SK-N-SH treated with all-trans-retinoic acid at 6 μM for 48 hours (cell line): Measurements from ENCODE around the gene CTSK.
"Not testable (repeated sequence)": the region's sequence is repeated elsewhere in the genome, so short reads cannot be mapped to it uniquely, and the experiment has no call there.

ENCODE experiments used
- ATAC-seq: fragments of 200-7000 bp; cut with Tn5 transposase; 3 replicates; pipeline ENCODE4 v1.9.1; 2020; ENCODE audit warnings: mild to moderate bottlenecking, moderate library complexity
- ARNTL ChIP-seq: fragments of 450-650 bp; formaldehyde crosslinking; IDR thresholded peaks from 2 replicates; pipeline ENCODE4 v1.5.0; 2020; ENCODE audit warnings: low read depth, mild to moderate bottlenecking, moderate library complexity, borderline replicate concordance
- BACH2 ChIP-seq: fragments of 250-450 bp; sonication (Bioruptor Pico); IDR thresholded peaks from 2 replicates; pipeline ENCODE4 v1.9.0; 2021; ENCODE audit warnings: mild to moderate bottlenecking, borderline replicate concordance
- CSDC2 ChIP-seq: fragments of 250-450 bp; sonication (Bioruptor Pico); IDR thresholded peaks from 2 replicates; pipeline ENCODE4 v1.5.0; 2020; ENCODE audit warnings: mild to moderate bottlenecking, moderate library complexity
- CSRNP3 ChIP-seq: fragments of 250-450 bp; sonication (Bioruptor Pico); IDR thresholded peaks from 2 replicates; pipeline ENCODE4 v1.5.1; 2021; ENCODE audit warnings: mild to moderate bottlenecking, moderate library complexity
- ESRRG ChIP-seq: fragments of 250-450 bp; sonication (Bioruptor Pico); IDR thresholded peaks from 2 replicates; pipeline ENCODE4 v1.6.1; 2021; ENCODE audit warnings: mild to moderate bottlenecking
- GLIS3 ChIP-seq: fragments of 250-450 bp; sonication (Bioruptor Pico); IDR thresholded peaks from 2 replicates; pipeline ENCODE4 v1.5.0; 2020; ENCODE audit warnings: mild to moderate bottlenecking, moderate library complexity
- ISL1 ChIP-seq: fragments of 250-450 bp; sonication (Bioruptor Pico); IDR thresholded peaks from 2 replicates; pipeline ENCODE4 v2.1.2; 2022; ENCODE audit warnings: mild to moderate bottlenecking, moderate library complexity
- OSR1 ChIP-seq: fragments of 250-450 bp; sonication (Bioruptor Pico); IDR thresholded peaks from 2 replicates; pipeline ENCODE4 v1.8.0; 2022; ENCODE audit warnings: moderate library complexity, mild to moderate bottlenecking, inconsistent platforms
- PPARA ChIP-seq: fragments of 250-450 bp; sonication (Bioruptor Pico); IDR thresholded peaks from 2 replicates; pipeline ENCODE4 v1.5.0; 2020; ENCODE audit warnings: mild to moderate bottlenecking, borderline replicate concordance
- RARB ChIP-seq: fragments of 250-450 bp; sonication (Bioruptor Pico); IDR thresholded peaks from 2 replicates; pipeline ENCODE4 v1.8.0; 2021; ENCODE audit warnings: mild to moderate bottlenecking, moderate library complexity
- SNAI2 ChIP-seq: fragments of 250-450 bp; sonication (Bioruptor Pico); IDR thresholded peaks from 2 replicates; pipeline ENCODE4 v1.5.0; 2020; ENCODE audit warnings: mild to moderate bottlenecking, moderate library complexity
- TCF4 ChIP-seq: fragments of 250-450 bp; sonication (Bioruptor Pico); IDR thresholded peaks from 2 replicates; pipeline ENCODE4 v1.8.0; 2021; ENCODE audit warnings: mild to moderate bottlenecking, moderate library complexity, borderline replicate concordance
- TOX ChIP-seq: fragments of 250-450 bp; sonication (Bioruptor Pico); IDR thresholded peaks from 2 replicates; pipeline ENCODE4 v1.8.0; 2021; ENCODE audit warnings: mild to moderate bottlenecking, moderate library complexity, borderline replicate concordance
- ZC3H10 ChIP-seq: fragments of 250-450 bp; sonication (Bioruptor Pico); IDR thresholded peaks from 2 replicates; pipeline ENCODE4 v1.5.1; 2021; ENCODE audit warnings: mild to moderate bottlenecking, moderate library complexity
- ZFP3 ChIP-seq: fragments of 250-450 bp; sonication (Bioruptor Pico); IDR thresholded peaks from 2 replicates; pipeline ENCODE4 v1.5.0; 2020; ENCODE audit warnings: mild to moderate bottlenecking, moderate library complexity
- ZFP30 ChIP-seq: fragments of 450-650 bp; formaldehyde crosslinking; IDR thresholded peaks from 2 replicates; pipeline ENCODE4 v1.5.0; 2022; ENCODE audit warnings: mild to moderate bottlenecking, moderate library complexity
- ZNF565 ChIP-seq: fragments of 450-650 bp; formaldehyde crosslinking; conservative IDR thresholded peaks from 2 replicates; pipeline ENCODE4 v1.5.0; 2020; ENCODE audit warnings: low read depth, mild to moderate bottlenecking, moderate library complexity
- ZNF8 ChIP-seq: fragments of 450-650 bp; formaldehyde crosslinking; IDR thresholded peaks from 2 replicates; pipeline ENCODE4 v1.5.0; 2020; ENCODE audit warnings: mild to moderate bottlenecking, moderate library complexity
- TF ChIP-seq, protein P1 (sequence below): fragments of 250-450 bp; sonication (Bioruptor Pico); IDR thresholded peaks from 2 replicates; pipeline ENCODE4 v1.5.1; 2020; ENCODE audit warnings: low read depth, mild to moderate bottlenecking, moderate library complexity
- TF ChIP-seq, protein P2 (sequence below): fragments of 250-450 bp; sonication (Bioruptor Pico); IDR thresholded peaks from 2 replicates; pipeline ENCODE4 v1.5.0; 2020; ENCODE audit warnings: mild to moderate bottlenecking, moderate library complexity
- TF ChIP-seq, protein P3 (sequence below): fragments of 250-450 bp; sonication (Bioruptor Pico); IDR thresholded peaks from 2 replicates; pipeline ENCODE4 v1.8.0; 2020; ENCODE audit warnings: mild to moderate bottlenecking, moderate library complexity, borderline replicate concordance
- TF ChIP-seq, protein P4 (sequence below): fragments of 250-450 bp; sonication (Bioruptor Pico); IDR thresholded peaks from 2 replicates; pipeline ENCODE4 v1.8.0; 2021; ENCODE audit warnings: low read depth, mild to moderate bottlenecking, moderate library complexity, borderline replicate concordance

Gene CTSK

DNA sequence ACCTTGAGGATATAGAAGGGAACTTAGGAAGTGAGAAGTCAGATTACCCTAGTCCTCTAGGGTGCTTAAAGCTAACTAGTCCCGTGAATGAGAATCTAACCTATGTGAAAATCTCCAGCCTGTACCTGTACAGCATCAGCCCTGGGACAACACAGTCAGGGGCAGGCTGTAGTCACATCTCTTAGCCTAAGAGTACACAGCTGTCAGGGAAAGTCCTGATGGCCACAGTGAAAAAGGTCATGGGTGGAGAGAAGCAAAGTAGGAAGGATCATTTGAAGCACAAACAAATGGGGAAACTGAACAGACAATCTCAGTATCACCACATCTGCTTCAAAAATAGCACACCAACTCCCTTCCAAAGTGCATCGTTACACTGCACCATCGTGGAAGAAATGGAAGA is 11.7 kb downstream of the CTSK start:
- no peak for ATAC-seq
- TF ChIP-seq CSRNP3 (no peak), ESRRG (CRISPR knock-in tag) (no peak), PPARA (CRISPR knock-in tag) (no peak), GLIS3 (CRISPR knock-in tag) (no peak), TCF4 (CRISPR knock-in tag) (no peak), ZNF8 (no peak), OSR1 (CRISPR knock-in tag) (no peak), ISL1 (CRISPR knock-in tag) (no peak), ZNF565 (no peak), CSDC2 (CRISPR knock-in tag) (no peak), RARB (CRISPR knock-in tag) (no peak), SNAI2 (no peak), ARNTL (CRISPR knock-in tag) (no peak), TOX (no peak), BACH2 (CRISPR knock-in tag) (no peak)
- TF ChIP-seq, protein P1, sequence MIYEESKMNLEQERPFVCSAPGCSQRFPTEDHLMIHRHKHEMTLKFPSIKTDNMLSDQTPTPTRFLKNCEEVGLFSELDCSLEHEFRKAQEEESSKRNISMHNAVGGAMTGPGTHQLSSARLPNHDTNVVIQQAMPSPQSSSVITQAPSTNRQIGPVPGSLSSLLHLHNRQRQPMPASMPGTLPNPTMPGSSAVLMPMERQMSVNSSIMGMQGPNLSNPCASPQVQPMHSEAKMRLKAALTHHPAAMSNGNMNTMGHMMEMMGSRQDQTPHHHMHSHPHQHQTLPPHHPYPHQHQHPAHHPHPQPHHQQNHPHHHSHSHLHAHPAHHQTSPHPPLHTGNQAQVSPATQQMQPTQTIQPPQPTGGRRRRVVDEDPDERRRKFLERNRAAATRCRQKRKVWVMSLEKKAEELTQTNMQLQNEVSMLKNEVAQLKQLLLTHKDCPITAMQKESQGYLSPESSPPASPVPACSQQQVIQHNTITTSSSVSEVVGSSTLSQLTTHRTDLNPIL, result no peak
- TF ChIP-seq, protein P2, sequence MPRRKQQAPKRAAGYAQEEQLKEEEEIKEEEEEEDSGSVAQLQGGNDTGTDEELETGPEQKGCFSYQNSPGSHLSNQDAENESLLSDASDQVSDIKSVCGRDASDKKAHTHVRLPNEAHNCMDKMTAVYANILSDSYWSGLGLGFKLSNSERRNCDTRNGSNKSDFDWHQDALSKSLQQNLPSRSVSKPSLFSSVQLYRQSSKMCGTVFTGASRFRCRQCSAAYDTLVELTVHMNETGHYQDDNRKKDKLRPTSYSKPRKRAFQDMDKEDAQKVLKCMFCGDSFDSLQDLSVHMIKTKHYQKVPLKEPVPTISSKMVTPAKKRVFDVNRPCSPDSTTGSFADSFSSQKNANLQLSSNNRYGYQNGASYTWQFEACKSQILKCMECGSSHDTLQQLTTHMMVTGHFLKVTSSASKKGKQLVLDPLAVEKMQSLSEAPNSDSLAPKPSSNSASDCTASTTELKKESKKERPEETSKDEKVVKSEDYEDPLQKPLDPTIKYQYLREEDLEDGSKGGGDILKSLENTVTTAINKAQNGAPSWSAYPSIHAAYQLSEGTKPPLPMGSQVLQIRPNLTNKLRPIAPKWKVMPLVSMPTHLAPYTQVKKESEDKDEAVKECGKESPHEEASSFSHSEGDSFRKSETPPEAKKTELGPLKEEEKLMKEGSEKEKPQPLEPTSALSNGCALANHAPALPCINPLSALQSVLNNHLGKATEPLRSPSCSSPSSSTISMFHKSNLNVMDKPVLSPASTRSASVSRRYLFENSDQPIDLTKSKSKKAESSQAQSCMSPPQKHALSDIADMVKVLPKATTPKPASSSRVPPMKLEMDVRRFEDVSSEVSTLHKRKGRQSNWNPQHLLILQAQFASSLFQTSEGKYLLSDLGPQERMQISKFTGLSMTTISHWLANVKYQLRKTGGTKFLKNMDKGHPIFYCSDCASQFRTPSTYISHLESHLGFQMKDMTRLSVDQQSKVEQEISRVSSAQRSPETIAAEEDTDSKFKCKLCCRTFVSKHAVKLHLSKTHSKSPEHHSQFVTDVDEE (CRISPR knock-in tag), result no peak
- TF ChIP-seq, protein P3, sequence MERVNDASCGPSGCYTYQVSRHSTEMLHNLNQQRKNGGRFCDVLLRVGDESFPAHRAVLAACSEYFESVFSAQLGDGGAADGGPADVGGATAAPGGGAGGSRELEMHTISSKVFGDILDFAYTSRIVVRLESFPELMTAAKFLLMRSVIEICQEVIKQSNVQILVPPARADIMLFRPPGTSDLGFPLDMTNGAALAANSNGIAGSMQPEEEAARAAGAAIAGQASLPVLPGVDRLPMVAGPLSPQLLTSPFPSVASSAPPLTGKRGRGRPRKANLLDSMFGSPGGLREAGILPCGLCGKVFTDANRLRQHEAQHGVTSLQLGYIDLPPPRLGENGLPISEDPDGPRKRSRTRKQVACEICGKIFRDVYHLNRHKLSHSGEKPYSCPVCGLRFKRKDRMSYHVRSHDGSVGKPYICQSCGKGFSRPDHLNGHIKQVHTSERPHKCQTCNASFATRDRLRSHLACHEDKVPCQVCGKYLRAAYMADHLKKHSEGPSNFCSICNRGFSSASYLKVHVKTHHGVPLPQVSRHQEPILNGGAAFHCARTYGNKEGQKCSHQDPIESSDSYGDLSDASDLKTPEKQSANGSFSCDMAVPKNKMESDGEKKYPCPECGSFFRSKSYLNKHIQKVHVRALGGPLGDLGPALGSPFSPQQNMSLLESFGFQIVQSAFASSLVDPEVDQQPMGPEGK (CRISPR knock-in tag), result no peak
- TF ChIP-seq, protein P4, sequence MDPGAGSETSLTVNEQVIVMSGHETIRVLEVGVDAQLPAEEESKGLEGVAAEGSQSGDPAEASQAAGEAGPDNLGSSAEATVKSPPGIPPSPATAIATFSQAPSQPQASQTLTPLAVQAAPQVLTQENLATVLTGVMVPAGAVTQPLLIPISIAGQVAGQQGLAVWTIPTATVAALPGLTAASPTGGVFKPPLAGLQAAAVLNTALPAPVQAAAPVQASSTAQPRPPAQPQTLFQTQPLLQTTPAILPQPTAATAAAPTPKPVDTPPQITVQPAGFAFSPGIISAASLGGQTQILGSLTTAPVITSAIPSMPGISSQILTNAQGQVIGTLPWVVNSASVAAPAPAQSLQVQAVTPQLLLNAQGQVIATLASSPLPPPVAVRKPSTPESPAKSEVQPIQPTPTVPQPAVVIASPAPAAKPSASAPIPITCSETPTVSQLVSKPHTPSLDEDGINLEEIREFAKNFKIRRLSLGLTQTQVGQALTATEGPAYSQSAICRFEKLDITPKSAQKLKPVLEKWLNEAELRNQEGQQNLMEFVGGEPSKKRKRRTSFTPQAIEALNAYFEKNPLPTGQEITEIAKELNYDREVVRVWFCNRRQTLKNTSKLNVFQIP, result no peak

GRCh38 chr1:150793778-150794177 is 14.3 kb downstream of the CTSK start:
- ATAC-seq, result not testable (repeated sequence)

- ATAC-seq, result no peak
Observed at GRCh38 chr1:150793221-150793620, 14.8 kb downstream of the CTSK start.

More at GRCh38 chr1:150793221-150793620, 14.8 kb downstream of the CTSK start:
- TF ChIP-seq ZNF565 (no peak), OSR1 (CRISPR knock-in tag) (no peak), ARNTL (CRISPR knock-in tag) (no peak), ZFP3 (no peak), ZNF8 (no peak), PPARA (CRISPR knock-in tag) (no peak), ZFP30 (CRISPR knock-in tag) (no peak), TCF4 (CRISPR knock-in tag) (no peak), BACH2 (CRISPR knock-in tag) (no peak), ZC3H10 (CRISPR knock-in tag) (no peak), ISL1 (CRISPR knock-in tag) (no peak), SNAI2 (no peak)
- TF ChIP-seq, protein P1, result no peak
- TF ChIP-seq, protein P2 (CRISPR knock-in tag), result no peak
- TF ChIP-seq, protein P4, result no peak
- TF ChIP-seq, all 23 proteins: peak for 0
